Tibial nerve (tissue), 4 donors: ENCODE data around the gene MAST2.

Source experiments
- CTCF ChIP-seq, 5 experiments: fragments of 200-600 bp in 3 of 5; fragments of 450-650 bp in 2 of 5; sonication (generic) in 3 of 5; IDR thresholded peaks; one replicate each; pipeline ENCODE4 v1.5.1; 2016 to 2019; ENCODE audit warnings: antibody characterized with exemption in 5 of 5, mild to moderate bottlenecking in 3 of 5, moderate library complexity in 2 of 5
- EP300 ChIP-seq, 2 donors: sonication (generic); formaldehyde crosslinking; IDR thresholded peaks; one replicate each; pipeline ENCODE4 v1.6.1; 2017; ENCODE audit warnings: antibody characterized with exemption in 2 of 2, mild to moderate bottlenecking in 1 of 2
- POLR2A ChIP-seq, 2 donors: fragments of 450-650 bp; IDR thresholded peaks; one replicate each; pipeline ENCODE4 v1.6.1; 2017; ENCODE audit warnings: antibody characterized with exemption in 2 of 2, mild to moderate bottlenecking in 2 of 2, moderate library complexity in 2 of 2

- TF ChIP-seq CTCF (IDR thresholded peaks at IDR 0.05) (no peak), EP300 (IDR thresholded peaks at IDR 0.05) (no peak), POLR2A (IDR thresholded peaks at IDR 0.05) (no peak)
Measured at GRCh38 chr1:46017876-46018503, 214.6 kb downstream of the MAST2 start.
